Measurements from ENCODE around the gene RPL22.

DNA sequence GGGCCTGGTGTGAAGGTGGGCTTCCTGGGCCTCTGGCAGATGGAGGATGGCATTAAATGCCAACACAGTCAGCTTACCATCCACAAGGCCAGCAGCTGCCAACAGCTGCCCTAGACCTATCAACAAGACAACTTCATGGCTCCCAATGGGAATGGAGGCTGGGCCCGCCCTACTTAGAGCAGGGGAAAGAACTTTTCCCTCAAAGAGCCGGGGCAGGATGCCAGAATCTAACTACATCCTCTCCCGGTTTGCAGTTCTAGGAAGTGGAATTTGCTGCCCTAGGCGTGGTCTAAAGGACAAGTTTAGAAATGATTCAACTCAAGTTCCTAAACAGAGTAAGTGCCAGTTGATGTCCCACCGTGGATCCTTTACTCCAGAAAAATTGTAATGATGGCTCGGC is 23.2 kb upstream of the RPL22 start:
- no peak for TF ChIP-seq POLR2A (IDR thresholded peaks at IDR 0.05)
- TF ChIP-seq, protein P1, sequence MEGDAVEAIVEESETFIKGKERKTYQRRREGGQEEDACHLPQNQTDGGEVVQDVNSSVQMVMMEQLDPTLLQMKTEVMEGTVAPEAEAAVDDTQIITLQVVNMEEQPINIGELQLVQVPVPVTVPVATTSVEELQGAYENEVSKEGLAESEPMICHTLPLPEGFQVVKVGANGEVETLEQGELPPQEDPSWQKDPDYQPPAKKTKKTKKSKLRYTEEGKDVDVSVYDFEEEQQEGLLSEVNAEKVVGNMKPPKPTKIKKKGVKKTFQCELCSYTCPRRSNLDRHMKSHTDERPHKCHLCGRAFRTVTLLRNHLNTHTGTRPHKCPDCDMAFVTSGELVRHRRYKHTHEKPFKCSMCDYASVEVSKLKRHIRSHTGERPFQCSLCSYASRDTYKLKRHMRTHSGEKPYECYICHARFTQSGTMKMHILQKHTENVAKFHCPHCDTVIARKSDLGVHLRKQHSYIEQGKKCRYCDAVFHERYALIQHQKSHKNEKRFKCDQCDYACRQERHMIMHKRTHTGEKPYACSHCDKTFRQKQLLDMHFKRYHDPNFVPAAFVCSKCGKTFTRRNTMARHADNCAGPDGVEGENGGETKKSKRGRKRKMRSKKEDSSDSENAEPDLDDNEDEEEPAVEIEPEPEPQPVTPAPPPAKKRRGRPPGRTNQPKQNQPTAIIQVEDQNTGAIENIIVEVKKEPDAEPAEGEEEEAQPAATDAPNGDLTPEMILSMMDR (IDR thresholded peaks at IDR 0.05): no peak

Measured in tibial nerve (tissue), 3 donors.